AG09309 (cell line): ENCODE data around the gene HYI.

Source experiments
- DNase-seq: peaks from one replicate; pipeline ENCODE4 v3.0.0-alpha.2; 2010; ENCODE audit warnings: low read depth
- H3K4me3 ChIP-seq: 2 replicates; pipeline ENCODE4 v1.5.1; 2011; ENCODE audit warnings: mild to moderate bottlenecking, low read depth, low read length, moderate library complexity; ENCODE audit not compliant: control insufficient read depth
- TF ChIP-seq, protein P1 (sequence below): IDR thresholded peaks from 2 replicates; pipeline ENCODE4 v1.5.1; 2011; ENCODE audit warnings: mild to moderate bottlenecking, low read depth, low read length, inconsistent platforms; ENCODE audit not compliant: insufficient read depth, control insufficient read depth; ENCODE audit errors: missing control alignments

HYI gene

DNA sequence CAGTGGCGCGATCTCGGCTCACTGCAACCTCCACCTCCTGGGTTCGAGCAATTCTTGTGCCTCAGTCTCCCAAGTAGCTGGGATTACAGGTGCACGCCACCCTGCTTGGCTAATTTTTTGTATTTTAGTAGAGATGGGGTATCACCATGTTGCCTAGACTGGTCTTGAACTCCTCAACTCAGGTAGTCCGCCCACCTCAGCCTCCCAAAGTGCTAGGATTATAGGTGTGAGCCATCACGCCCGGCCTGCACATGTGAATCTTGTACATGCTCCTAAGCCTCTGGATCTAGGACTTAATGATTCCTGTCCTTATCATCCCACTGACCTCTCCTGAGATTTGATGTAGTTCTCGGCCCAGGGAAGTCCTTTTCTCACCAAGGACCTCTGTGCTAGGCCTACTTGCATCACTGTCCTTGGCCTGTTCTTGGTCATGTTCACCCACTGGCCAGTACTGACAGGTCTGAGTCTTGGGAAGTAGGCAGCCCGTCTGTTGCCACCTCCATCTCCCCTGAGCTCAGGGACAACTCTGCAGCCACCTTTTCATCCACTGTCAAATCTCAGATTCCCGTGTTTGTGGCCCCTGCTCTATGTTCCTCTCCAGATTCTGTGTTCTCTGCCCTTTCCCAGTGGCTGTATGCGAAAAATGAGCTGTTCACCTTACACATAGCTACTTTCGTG, 9.4 kb downstream of the HYI start:
- TF ChIP-seq, protein P1, sequence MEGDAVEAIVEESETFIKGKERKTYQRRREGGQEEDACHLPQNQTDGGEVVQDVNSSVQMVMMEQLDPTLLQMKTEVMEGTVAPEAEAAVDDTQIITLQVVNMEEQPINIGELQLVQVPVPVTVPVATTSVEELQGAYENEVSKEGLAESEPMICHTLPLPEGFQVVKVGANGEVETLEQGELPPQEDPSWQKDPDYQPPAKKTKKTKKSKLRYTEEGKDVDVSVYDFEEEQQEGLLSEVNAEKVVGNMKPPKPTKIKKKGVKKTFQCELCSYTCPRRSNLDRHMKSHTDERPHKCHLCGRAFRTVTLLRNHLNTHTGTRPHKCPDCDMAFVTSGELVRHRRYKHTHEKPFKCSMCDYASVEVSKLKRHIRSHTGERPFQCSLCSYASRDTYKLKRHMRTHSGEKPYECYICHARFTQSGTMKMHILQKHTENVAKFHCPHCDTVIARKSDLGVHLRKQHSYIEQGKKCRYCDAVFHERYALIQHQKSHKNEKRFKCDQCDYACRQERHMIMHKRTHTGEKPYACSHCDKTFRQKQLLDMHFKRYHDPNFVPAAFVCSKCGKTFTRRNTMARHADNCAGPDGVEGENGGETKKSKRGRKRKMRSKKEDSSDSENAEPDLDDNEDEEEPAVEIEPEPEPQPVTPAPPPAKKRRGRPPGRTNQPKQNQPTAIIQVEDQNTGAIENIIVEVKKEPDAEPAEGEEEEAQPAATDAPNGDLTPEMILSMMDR, result no peak
- DNase-seq, result no peak
- no peak overlapping the region for H3K4me3 ChIP-seq

DNA sequence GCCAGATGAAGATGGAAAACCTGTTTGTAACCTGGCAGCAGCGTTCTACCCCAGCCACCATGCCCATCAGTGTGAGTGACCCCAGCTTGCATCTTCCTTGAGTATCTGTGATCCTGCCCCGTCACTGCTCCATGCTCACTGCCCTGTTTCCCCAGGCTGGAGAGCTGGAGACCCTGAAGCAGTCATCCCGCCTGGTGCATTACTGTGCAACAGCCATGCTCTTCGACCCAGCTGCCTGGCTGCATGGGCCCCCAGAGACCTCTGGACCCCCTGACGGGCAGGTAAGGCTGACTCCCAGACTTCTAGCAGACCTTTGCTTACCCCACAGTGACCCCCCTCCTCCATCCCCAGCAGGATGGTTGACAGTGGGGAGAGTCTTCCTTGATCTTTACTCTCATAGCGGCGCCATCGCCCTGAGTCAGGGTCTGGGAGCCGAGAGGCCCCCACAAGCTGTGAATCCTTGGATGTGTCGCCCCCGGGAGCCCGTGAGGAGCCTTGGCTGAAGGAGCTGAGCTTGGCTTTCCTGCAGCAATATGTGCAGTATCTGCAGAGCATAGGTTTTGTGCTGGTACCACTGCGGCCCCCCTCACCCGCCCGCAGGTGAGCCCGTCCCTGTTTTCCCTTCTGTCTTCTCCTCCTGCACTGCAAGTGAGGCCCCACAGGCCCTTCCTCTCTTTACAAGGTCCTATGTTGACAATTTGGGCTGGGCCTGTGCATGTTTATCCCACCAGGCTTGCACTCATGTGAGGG, 10.4 kb downstream of the HYI start:
- TF ChIP-seq, protein P1, result no peak
- no peak overlapping the region for H3K4me3 ChIP-seq
- no peak for DNase-seq

DNA sequence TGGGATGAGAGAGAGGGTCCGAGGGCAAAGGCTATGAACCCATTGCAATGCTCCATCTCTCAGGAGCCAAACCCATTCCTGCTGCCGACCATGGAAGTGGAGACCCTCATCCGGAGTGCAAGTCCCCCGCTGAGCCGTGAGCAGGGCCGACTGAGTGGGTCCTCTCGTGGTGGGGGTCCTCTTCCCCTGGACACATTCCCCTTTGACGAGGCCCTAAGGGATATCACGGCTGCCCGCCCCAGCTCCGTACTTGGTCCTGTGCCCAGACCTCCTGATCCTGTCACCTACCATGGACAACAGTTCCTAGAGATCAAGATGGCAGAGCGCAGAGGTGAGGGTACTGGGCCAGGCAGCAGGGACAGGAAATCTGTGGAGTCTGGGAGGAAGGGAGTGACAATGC, 11.0 kb downstream of the HYI start:
- no peak for DNase-seq
- TF ChIP-seq, protein P1, result no peak
- no peak overlapping the region for H3K4me3 ChIP-seq

DNA sequence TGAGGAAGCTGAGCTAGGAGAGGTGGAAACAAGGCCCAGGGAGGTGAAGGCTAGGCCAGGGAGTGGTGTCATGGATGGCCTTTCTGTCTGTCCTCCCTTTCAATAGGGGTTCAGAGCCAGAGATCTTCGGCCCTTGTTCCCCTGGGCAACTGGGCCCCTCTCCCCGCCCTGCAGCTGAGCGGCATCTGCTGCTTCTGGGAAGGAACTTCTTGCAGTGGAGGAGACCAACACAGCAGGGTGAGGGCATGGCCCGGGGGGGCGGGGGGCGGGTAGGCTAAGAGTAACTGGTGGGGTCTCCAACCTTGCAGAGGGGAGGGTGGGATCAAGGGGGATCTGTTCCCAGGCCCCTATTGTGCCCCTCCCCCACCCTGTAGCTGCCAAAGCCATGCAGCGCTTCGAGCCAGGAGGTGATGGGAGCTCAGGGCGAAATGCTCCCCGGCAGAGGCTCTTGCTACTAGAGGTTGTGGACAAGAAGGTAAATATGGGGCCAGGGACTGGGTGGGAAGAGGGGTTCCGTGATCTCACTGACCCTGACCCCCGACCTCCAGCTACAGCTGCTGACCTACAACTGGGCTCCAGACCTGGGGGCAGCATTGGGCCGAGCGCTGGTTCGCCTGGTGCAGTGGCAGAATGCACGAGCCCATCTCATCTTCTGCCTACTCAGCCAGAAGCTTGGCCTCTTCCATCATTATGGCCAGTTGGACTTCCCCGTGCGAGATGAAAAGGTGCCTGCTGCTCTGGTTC, 11.7 kb downstream of the HYI start:
- TF ChIP-seq, protein P1, result no peak
- no peak for DNase-seq
- no peak overlapping the region for H3K4me3 ChIP-seq

DNA sequence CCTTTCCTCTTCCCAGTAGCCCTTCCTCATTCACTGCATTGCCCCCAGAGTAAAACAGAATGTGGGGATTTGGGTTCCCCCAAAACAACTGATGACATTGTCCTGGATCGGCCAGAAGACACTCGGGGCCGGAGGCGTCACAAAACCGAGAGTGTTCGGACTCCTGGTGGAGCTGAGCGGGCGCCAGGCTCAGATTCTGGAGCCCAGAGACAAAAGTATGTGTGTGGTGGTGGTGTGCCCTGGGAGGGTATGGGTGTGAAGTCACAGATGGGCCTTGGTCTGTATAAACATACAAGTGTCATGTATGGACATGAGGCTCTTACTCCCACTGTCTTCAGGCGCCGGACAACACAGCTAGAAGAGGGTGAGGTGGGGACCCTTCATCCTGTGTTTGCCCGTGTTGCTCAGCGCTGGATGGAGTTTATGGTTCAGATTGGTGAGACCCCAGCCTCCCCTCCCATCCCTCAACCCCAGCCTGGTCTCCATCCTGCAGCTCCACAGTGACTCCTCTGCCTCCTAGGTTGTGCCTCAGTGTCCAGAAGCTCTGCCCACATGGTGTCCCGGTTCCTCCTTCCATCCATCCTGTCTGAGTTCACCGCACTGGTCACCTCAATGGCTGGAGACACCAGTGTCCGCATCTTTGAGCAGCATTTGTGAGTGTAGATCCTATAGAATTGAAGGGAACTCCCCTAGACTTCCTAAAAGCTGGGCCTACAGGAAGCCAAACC, 12.4 kb downstream of the HYI start:
- H3K4me3 ChIP-seq, result no peak overlapping the region
- no peak for DNase-seq
- TF ChIP-seq, protein P1, result no peak

DNA sequence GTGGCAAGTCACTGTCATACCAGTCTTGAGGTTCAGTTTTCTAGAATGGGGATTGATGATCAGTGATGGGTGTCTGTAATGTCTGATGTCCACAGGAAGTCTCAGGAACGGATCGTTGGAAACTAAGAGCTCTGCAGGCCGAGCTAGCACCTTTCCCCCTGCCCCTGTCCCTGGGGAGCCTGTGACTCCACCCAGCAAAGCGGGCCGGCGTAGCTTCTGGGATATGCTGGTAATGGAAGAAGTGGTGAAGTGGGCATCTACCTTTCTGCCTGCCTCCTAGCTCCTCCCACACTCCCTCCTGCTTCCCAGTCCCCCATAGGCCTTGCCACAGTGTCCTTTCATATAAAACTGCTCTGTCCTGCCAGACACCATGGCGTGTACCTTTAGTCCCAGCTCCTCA, 13.4 kb downstream of the HYI start:
- TF ChIP-seq, protein P1, result no peak
- no peak for DNase-seq
- H3K4me3 ChIP-seq, result no peak overlapping the region
